ENCODE results near the gene FAM90A1.
"Not testable (repeated sequence)": the region's sequence is repeated elsewhere in the genome, so short reads cannot be mapped to it uniquely, and the experiment has no call there.

GRCh38 chr12:8226992-8227731, at the start of gene FAM90A1:
- TF ChIP-seq, protein P1, sequence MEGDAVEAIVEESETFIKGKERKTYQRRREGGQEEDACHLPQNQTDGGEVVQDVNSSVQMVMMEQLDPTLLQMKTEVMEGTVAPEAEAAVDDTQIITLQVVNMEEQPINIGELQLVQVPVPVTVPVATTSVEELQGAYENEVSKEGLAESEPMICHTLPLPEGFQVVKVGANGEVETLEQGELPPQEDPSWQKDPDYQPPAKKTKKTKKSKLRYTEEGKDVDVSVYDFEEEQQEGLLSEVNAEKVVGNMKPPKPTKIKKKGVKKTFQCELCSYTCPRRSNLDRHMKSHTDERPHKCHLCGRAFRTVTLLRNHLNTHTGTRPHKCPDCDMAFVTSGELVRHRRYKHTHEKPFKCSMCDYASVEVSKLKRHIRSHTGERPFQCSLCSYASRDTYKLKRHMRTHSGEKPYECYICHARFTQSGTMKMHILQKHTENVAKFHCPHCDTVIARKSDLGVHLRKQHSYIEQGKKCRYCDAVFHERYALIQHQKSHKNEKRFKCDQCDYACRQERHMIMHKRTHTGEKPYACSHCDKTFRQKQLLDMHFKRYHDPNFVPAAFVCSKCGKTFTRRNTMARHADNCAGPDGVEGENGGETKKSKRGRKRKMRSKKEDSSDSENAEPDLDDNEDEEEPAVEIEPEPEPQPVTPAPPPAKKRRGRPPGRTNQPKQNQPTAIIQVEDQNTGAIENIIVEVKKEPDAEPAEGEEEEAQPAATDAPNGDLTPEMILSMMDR (IDR thresholded peaks at IDR 0.05): not testable (repeated sequence)
- not testable (repeated sequence) for TF ChIP-seq EP300 (IDR thresholded peaks at IDR 0.05)

All from esophagus muscularis mucosa (tissue), 3 donors.